Measurements from ENCODE around the gene HIVEP3.

DNA sequence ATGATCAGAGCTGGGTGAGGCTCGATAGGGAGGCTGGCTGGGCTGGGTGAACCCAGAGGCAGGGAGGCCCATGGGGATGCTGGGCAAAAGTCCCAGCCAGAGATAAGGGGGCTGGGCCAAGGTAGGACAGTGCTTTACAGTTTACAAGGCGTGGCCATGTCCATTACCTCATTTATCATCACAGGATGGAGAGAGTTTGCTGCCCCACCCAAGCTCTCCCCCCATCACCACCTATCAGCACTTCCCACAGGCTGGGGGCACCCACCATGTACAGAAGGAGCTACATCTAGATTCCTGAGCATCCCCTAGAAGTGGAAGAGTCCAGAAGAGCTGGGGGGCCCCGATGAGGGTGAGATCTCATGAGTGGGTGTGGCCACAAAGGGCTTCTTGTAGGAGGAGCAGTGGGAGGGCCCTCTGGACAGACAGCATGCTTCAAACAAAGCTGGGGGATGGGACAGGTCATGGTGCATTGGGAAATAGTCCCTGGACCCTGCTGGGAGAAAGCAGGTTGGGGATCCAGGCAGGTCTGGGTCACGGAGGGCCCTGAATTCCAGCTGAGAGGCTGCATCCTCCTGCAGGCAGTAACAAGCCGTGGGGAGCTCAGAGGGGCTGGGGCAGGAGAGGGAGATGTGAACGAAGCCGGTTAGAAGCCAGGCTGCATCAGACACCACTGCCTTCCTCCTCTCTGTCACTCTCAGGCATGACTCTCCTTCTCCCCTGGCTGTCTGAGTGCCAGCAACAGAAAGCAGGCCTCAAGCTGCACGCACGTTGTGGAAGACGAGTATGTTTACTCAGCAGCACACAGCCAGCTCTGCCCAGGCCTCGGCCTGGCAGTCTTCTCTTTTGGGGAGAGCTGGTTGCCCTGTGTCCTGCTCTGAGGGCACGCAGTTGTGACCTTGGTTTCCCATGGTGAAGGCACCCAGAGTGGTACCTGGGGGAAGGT lies 202.3 kb downstream of the HIVEP3 start:
- no peak for TF ChIP-seq REST (IDR thresholded peaks at IDR 0.05; ENCODE audit: insufficient replicate concordance, low read depth)
- no peak for TF ChIP-seq CTCF (IDR thresholded peaks at IDR 0.05; ENCODE audit: insufficient read depth, low read length)
- no peak for TF ChIP-seq SPI1 (IDR thresholded peaks at IDR 0.05; ENCODE audit: borderline replicate concordance, low read depth)
